Measurements from ENCODE around the gene AP2B1. TPM values are rescaled to one million over a fixed set of nuclear protein-coding genes. Genes with fewer than 3 reads are reported as not detected.
A peak's percentile ranks its signal among the peaks of the same experiment; 100 is the strongest.

AP2B1 gene

DNA sequence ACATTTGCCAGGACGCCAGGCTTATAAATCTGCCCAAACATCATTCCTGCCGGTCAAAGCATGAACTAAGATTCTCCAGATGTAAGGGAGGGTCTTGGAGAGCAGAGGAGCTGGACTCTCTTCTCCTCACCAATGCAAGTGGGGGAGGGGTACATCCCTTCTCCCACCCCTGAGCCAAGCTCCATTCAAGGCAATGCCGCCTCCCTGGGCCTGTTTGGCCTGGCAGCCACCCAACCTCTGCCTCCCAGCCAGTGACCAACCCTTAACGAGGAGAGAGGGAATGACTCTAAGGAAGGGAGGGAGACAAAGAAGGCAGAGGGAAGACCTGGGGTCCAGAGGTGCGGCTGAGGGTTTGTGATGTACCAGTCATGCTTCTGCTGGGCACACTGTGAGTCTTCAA lies 187.4 kb downstream of the AP2B1 start:
- Histone ChIP-seq H3K18ac (ENCODE audit: low read depth in 1 of 2, low read length in 2 of 2) (peak overlapping the region; percentile 18 to 68), H3K36me3 (ENCODE audit: control insufficient read depth in 1 of 2, insufficient read depth in 2 of 2, low read depth in 1 of 2, low read length in 2 of 2) (no peaks in the 10 kb centered on the region), H2BK5ac (ENCODE audit: low read depth, low read length, poor library complexity, severe bottlenecking) (no peak overlapping the region), H3K14ac (ENCODE audit: low read length in 2 of 2) (no peak overlapping the region), H3K23ac (ENCODE audit: low read length in 2 of 2) (no peak overlapping the region), H3K4me3 (ENCODE audit: insufficient read depth in 1 of 2, low read depth in 1 of 2, low read length in 2 of 2) (no peak overlapping the region), H3K9ac (ENCODE audit: low read length) (no peak overlapping the region), H4K8ac (ENCODE audit: low read length) (peak overlapping the region; percentile 50), H3K27ac (ENCODE audit: low read length, poor library complexity, severe bottlenecking) (no peak overlapping the region), H3K4me2 (ENCODE audit: low read length, poor library complexity, severe bottlenecking) (no peak overlapping the region), H3K4ac (ENCODE audit: low read depth in 1 of 2, low read length in 2 of 2) (peak overlapping the region in 1 of 2 experiments; percentile 9), H2BK120ac (ENCODE audit: low read depth, low read length) (no peak overlapping the region), H3K79me1 (replicated peaks; ENCODE audit: low read length, poor library complexity, severe bottlenecking) (no peaks in the 10 kb centered on the region), H2AFZ (ENCODE audit: low read depth, low read length) (peak overlapping the region; percentile 43), H3K27me3 (ENCODE audit: control insufficient read depth in 1 of 2, insufficient read depth in 1 of 2, low read length in 2 of 2) (peaks cover 35 to 75% of the 10 kb centered on the region in 2 experiments), H4K91ac (ENCODE audit: low read length) (no peak overlapping the region), H2AK5ac (ENCODE audit: low read length, severe bottlenecking) (no peak overlapping the region), H2BK12ac (ENCODE audit: low read length in 2 of 2) (peak overlapping the region; percentile 61 to 90), H3K4me1 (ENCODE audit: control insufficient read depth, insufficient read depth, low read depth, low read length) (peaks cover 7% of the 10 kb centered on the region), H3K9me3 (ENCODE audit: control insufficient read depth, low read length) (no peaks in the 10 kb centered on the region), H2BK15ac (ENCODE audit: low read depth, poor library complexity, severe bottlenecking) (peak overlapping the region; percentile 45)
- DNase-seq, result no peak
- WGBS, result 60% methylated on average over 1 of the region's 5 CpGs

- Histone ChIP-seq H3K18ac (ENCODE audit: low read depth in 1 of 2, low read length in 2 of 2) (peak overlapping the region in 1 of 2 experiments; percentile 18), H3K27me3 (ENCODE audit: control insufficient read depth in 1 of 2, insufficient read depth in 1 of 2, low read length in 2 of 2) (peaks cover 35 to 73% of the 10 kb centered on the region in 2 experiments), H2BK12ac (ENCODE audit: low read length in 2 of 2) (peak overlapping the region in 1 of 2 experiments; percentile 54), H3K23ac (ENCODE audit: low read length in 2 of 2) (no peak overlapping the region), H3K27ac (ENCODE audit: low read length, poor library complexity, severe bottlenecking) (no peak overlapping the region), H3K79me1 (replicated peaks; ENCODE audit: low read length, poor library complexity, severe bottlenecking) (no peaks in the 10 kb centered on the region), H3K4me2 (ENCODE audit: low read length, poor library complexity, severe bottlenecking) (no peak overlapping the region), H2AK5ac (ENCODE audit: low read length, severe bottlenecking) (no peak overlapping the region), H2BK5ac (ENCODE audit: low read depth, low read length, poor library complexity, severe bottlenecking) (no peak overlapping the region), H3K9me3 (ENCODE audit: control insufficient read depth, low read length) (no peaks in the 10 kb centered on the region), H3K14ac (ENCODE audit: low read length in 2 of 2) (no peak overlapping the region), H3K36me3 (ENCODE audit: control insufficient read depth in 1 of 2, insufficient read depth in 2 of 2, low read depth in 1 of 2, low read length in 2 of 2) (no peaks in the 10 kb centered on the region), H3K4me3 (ENCODE audit: insufficient read depth in 1 of 2, low read depth in 1 of 2, low read length in 2 of 2) (no peak overlapping the region), H2BK15ac (ENCODE audit: low read depth, poor library complexity, severe bottlenecking) (no peak overlapping the region), H3K4ac (ENCODE audit: low read depth in 1 of 2, low read length in 2 of 2) (no peak overlapping the region), H4K8ac (ENCODE audit: low read length) (no peak overlapping the region), H3K4me1 (ENCODE audit: control insufficient read depth, insufficient read depth, low read depth, low read length) (peaks cover 7% of the 10 kb centered on the region), H2AFZ (ENCODE audit: low read depth, low read length) (no peak overlapping the region), H2BK120ac (ENCODE audit: low read depth, low read length) (no peak overlapping the region), H4K91ac (ENCODE audit: low read length) (no peak overlapping the region), H3K9ac (ENCODE audit: low read length) (no peak overlapping the region)
- no peak for DNase-seq
- WGBS, result 75% methylated on average over 4 of the region's 5 CpGs
Observed at GRCh38 chr17:35775039-35775438, 187.9 kb downstream of the AP2B1 start.

DNA sequence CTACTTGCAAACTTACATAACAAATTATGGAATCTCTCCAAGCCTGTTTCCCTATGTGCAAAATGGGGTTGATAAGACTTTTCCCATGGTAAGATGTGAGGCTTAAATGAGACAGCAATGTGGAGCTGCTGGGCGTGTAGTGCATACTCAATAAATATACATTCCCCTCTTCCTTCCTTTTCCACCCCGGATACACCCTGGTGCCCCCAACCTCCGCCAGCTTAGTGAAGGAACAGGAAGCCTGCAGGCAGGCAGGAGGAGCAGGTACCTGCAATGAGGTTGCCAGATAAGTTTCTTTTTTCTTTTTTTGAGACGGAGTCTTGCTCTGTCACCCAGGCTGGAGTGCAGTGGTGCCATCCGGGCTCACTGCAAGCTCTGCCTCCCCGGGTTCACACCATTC lies 188.5 kb downstream of the AP2B1 start:
- Histone ChIP-seq H3K4me1 (ENCODE audit: control insufficient read depth, insufficient read depth, low read depth, low read length) (peaks cover 7% of the 10 kb centered on the region), H2BK15ac (ENCODE audit: low read depth, poor library complexity, severe bottlenecking) (no peak overlapping the region), H3K27me3 (ENCODE audit: control insufficient read depth in 1 of 2, insufficient read depth in 1 of 2, low read length in 2 of 2) (peaks cover 35 to 73% of the 10 kb centered on the region in 2 experiments), H2AFZ (ENCODE audit: low read depth, low read length) (no peak overlapping the region), H3K9me3 (ENCODE audit: control insufficient read depth, low read length) (no peaks in the 10 kb centered on the region), H3K18ac (ENCODE audit: low read depth in 1 of 2, low read length in 2 of 2) (no peak overlapping the region), H2AK5ac (ENCODE audit: low read length, severe bottlenecking) (no peak overlapping the region), H3K14ac (ENCODE audit: low read length in 2 of 2) (no peak overlapping the region), H3K4ac (ENCODE audit: low read depth in 1 of 2, low read length in 2 of 2) (no peak overlapping the region), H2BK12ac (ENCODE audit: low read length in 2 of 2) (no peak overlapping the region), H3K27ac (ENCODE audit: low read length, poor library complexity, severe bottlenecking) (no peak overlapping the region), H3K4me2 (ENCODE audit: low read length, poor library complexity, severe bottlenecking) (no peak overlapping the region), H3K9ac (ENCODE audit: low read length) (no peak overlapping the region), H4K91ac (ENCODE audit: low read length) (no peak overlapping the region), H3K4me3 (ENCODE audit: insufficient read depth in 1 of 2, low read depth in 1 of 2, low read length in 2 of 2) (no peak overlapping the region), H3K79me1 (replicated peaks; ENCODE audit: low read length, poor library complexity, severe bottlenecking) (no peaks in the 10 kb centered on the region), H3K36me3 (ENCODE audit: control insufficient read depth in 1 of 2, insufficient read depth in 2 of 2, low read depth in 1 of 2, low read length in 2 of 2) (no peaks in the 10 kb centered on the region), H3K23ac (ENCODE audit: low read length in 2 of 2) (no peak overlapping the region), H2BK120ac (ENCODE audit: low read depth, low read length) (no peak overlapping the region), H4K8ac (ENCODE audit: low read length) (no peak overlapping the region), H2BK5ac (ENCODE audit: low read depth, low read length, poor library complexity, severe bottlenecking) (no peak overlapping the region)
- WGBS, result 100% methylated on average over 2 of the region's 6 CpGs
- DNase-seq, result no peak

Small RNA genes within 50 kb of the gene (small RNA-seq; reads per million reads assigned to genes)
- not detected for gene AC004134.1 (ENCODE audit: low read depth)
- gene AC015911.1 (ENCODE audit: low read depth), result not detected
- gene SNORD7 (ENCODE audit: low read depth), result 24.4 reads per million, percentile 88 among the genes with 10 or more reads in this experiment
